NOMO-1 (cell line): ENCODE data around the gene WDR19.
"Not testable (repeated sequence)": the region's sequence is repeated elsewhere in the genome, so short reads cannot be mapped to it uniquely, and the experiment has no call there.

ENCODE experiments used
- DNase-seq, 2 experiments: peaks; one replicate each; lab custom pipeline; 2025; ENCODE audit not compliant: unreplicated experiment in 2 of 2; lab: John Stamatoyannopoulos, UW

Gene WDR19

DNA sequence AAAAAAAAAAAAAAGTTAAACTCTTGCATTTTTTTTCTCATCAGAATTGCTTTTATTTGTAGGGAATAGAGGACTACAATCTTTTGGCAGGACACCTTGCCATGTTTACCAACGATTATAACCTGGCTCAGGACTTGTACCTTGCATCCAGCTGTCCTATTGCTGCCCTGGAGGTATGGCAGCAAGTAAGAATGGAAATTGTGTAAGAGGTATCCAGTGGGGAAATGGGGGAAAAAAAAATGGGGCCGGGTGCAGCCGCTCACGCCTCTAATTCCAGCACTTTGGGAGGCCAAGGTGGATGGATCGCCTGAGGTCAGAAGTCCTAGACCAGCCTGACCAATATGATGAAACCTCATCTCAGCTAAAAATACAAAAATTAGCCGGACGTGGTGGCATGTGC, 49.8 kb downstream of the WDR19 start:
- DNase-seq, result no peak

DNA sequence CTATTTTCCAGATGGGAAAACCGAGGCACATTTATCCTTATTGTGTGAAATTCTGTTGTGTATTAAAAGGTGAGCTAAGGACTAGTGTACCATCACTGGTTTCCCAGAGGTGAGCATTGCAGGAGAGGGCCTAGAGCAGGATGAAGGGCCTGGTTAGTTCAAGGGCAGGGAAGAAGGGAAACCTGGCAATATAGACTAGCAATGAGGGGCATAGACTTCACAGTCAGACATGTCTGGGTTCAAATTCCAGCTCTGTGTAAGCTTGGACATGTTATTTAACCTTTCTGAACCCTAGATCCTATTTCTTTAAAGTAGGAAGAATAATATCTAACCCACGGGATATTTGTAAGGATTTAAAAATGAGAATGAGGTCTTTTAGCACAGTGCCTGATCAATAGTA, 50.8 kb downstream of the WDR19 start:
- DNase-seq, result no peak

DNA sequence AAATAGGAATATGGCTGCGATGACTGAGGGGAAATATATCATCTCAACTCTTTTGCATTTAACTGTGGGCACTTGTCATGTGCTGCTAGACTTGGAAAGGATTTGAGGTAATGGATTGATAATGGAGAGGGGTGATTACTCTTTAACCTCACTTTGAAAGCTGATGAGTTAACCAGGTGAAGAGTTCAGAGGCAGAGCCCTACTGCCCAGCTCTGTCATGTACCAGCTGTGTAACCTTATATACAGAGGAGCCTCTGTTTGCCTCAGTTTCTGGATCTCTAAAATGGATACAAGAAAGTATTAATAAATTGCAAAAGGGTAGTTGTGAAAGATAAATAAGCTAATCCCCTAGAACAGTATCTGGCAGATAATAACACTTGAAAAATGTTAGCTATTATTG, 51.5 kb downstream of the WDR19 start:
- no peak for DNase-seq

DNA sequence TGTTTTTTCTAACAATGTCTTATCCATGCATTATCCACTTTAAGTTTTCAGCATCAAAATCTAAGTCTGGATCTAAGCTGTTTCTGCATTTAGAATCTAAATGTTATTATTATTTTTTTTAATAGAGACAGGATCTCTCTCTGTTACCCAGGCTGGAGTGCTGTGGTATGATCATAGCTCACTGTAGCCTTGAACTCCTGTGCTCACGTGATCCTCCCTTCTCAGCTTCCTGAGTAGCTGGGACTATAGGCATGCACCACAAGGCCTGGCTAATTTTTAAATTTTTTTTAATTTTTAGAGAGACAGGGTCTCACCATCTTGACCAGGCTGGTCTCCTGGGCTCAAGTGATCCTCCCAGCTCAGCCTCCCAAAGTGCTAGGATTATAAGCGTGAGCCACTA, 52.7 kb downstream of the WDR19 start:
- DNase-seq, result no peak

DNA sequence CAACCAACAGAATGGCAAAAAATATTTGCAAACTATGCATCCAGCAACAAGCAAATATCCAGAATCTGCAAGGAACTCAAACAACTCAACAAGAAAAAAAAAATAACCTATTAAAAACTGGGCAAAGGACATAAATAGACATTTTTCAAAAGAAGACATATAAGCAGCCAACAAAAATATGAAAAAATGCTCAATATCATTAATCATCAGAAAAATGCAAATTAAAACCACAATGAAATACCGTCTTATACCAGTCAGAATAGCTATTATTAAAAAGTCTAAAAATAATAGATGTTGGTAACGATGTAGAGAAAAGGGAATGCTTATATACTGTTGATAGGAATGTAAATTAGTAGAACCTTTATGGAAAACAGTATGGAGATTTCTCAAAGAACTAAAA, 53.4 kb downstream of the WDR19 start:
- DNase-seq, result no peak

DNA sequence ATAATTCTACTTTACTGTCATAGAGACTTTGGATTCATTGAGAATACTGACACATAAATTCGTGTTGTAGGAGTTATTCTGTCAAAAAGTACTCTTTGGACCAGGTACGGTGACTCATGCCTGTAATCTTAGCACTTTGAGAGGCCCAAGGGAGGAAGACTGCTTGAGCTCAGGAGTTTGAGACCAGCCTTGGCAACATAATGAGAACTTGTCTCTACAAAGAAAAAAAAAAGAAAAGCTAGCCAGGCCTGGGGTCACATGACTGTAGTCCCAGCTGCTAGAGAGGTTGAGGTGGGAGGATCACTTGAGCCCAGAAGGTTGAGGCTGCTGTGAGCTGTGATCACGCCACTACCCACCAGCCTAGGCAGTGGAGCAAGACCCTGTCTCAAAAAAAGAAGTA, 54.9 kb downstream of the WDR19 start:
- DNase-seq, result no peak

DNA sequence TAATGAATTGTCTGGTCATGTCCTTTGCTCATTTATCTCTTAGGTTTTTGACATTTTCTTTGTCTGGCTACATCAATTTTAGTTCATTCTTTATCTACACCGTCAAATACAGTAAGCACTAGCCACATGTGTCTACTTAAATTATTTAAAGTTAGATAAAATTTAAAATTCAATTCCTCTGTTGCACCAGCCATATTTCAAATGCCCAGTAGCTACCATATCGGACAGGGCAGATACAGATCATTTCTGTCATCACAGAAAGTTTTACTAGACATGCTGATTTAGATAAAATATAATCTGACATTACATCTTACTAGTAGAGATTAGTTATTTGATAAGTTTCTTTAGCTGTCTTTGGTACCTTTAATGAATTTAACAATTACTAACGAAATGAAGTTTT, 61.1 kb downstream of the WDR19 start:
- DNase-seq, result no peak

DNA sequence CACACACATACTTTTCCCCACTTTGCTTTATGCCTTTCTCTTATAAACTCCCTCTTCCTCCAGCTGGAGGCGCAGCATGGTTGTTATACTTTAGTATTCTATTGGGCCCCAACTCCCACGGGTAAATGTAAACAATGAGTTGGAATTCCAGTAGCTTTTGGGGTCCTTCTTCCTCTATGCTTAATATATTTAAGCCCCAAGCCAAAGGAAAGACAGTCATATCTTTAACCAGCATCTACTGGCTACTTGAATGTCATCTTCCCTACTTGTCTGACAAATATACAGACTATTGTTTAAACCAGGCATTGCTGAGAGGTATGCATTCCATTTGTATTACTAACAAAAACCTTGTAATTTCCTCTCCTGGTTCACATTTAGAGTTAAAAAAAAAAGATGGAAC, 72.9 kb downstream of the WDR19 start:
- DNase-seq, result no peak

DNA sequence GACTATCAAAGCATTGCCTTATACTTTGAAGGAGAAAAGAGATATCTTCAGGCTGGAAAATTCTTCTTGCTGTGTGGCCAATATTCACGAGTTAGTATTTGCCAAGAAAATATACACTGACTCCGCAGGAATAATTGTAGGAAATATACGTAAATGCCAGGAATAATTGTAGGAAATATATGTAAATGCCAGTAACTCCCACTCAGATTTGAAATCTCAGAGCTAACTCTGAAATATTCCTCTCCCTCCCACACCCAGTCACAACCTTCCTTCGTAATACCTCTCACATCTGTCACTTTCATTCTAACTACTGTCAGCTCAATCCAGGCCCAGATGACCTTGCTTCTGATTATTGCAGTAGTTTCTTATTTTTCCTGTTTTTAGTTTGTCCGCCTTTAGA, 73.5 kb downstream of the WDR19 start:
- DNase-seq, result no peak

DNA sequence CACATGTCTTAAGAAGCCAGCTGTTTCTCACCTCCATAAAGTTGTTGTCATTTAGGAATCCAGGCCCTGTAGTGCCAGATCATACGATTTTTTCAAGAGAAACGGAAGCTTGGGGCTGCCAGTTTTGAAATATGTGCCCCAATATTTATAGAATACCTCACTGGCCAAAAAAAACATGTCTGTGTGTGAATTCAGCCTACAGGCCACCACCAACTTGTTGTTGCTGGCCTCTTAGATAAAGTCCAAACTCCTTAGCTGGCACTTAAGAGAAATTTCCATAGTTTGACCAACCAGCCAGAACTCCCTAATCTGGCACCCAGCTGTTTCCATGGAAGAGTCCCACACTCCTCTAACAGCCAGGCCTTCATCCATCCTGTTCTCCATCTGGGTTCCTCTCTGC, 74.1 kb downstream of the WDR19 start:
- DNase-seq, result no peak

DNA sequence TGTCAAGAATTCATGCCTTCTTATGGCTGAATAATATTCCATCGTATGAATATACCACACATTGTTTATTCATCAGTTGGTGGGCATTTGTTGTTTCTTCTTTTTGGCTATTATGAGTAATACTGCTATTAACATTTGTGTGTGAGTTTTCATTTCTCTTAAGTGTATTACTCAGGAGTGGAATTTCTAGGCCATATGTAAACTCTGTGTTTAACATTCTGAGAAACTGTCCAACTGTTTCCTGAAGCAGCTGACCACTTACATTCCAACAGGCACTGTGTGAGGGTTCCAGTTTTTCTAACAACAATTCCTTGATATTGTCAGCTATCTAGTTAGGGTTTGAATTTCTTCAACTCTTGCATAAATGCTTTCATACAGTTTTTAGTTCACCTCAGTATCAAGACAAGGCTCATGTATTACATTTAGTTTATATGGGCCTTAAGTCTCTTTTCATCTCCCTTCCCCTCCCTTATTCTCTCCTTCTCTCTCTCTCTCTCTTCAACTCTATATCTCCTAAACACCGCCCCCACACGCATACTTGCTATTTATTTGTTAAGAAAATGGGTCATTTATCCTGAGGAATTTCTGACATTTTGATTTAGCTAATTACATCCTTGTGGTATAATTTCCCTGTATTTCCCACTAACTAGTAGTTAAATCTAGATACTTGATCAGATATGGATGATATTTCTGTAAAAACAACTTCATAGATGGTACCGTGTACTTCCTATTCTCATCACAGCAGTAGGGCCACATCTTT, 77.4 kb downstream of the WDR19 start:
- DNase-seq, result no peak

DNA sequence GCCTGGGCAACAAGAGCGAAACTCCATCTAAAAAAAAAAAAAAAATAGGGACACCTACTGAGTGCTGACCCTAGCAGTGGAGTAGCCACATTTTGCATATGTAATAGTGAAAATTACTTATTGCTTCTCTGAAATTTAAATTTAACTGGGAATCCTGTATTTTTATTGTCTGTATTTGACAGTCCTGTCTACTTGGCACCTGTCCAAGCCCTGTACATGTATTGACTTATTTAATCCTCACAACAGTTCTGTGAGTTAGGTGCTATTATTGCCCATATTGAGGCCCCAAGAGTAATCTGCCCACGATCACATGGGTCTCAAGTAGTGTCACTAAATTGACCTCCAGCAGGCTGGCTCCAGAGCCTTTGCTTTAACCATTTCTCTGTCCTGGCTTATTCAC, 81.6 kb downstream of the WDR19 start:
- DNase-seq, result no peak

DNA sequence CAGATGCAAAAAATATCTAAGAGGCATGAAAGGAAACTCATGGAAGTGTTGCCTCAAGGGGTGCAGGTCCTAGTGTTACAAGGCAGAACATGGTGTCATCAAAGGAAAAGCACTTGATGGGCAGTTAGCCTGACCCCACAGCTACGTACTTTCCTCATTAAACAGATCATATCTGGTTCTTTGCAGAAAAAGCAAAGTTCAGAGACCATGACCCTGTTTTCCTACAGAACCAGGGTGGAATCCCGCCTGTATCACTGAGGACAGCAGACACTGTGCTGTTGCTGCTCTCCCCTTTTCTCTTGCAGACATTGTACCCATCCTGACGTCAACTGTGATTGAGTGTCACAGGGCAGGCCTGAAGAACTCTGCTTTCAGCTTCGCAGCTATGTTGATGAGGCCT, 92.2 kb downstream of the WDR19 start:
- no peak for DNase-seq

DNA sequence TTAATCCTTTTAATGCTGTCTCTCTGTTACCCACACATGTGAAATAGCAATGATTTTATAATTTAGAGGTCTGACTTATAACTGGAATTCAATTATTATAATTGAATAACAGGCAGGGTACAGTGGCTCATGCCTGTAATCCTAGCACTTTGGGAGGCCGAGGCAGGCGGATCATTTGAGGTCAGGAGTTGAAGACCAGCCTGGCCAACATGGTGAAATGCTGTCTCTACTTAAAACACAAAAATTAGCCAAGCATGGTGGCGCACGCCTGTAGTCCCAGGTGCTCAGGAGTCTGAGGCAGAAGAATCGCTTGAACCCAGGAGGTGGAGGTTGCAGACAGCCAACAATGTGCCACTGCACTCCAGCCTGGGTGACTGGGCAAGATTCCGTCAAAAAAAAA, 95.3 kb downstream of the WDR19 start:
- not testable (repeated sequence) for DNase-seq

DNA sequence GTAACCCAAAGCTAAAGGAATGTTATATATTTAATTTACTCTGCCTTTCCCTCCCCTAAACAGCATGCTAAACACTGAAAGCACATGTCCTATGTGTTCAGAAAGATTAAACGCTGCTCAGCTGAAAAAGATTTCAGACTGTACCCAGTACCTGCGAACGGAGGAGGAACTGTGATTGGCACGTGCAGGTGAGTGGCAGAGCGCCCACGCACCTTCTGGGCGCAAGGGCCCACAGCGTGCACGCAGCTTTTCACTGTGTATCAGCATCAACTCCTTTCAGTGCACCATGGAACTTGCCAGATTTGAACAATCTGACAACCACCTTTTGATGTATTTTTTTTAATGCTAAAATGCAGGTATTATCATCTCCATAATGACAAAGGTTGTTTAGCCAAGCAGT, 96.1 kb downstream of the WDR19 start:
- no peak for DNase-seq

DNA sequence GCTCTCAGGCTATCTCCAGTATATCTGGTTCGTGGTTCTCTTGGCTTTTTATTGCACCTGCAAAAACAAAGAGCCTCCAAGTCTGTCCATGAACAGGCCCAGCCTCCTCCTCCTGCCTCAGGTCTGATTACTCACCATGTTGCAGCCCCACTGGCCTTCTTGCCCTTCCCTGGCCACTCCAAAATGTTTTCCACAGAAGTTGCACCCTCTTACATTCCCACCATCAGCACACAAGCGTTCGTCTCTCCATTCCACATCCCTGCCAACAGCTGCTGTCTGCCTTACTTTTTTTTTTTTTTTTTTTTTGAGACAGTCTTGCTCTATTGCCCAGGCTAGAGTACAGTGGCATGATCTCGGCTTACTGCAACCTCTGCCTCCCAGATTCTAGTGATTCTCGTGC, 97.1 kb downstream of the WDR19 start:
- DNase-seq, result no peak

DNA sequence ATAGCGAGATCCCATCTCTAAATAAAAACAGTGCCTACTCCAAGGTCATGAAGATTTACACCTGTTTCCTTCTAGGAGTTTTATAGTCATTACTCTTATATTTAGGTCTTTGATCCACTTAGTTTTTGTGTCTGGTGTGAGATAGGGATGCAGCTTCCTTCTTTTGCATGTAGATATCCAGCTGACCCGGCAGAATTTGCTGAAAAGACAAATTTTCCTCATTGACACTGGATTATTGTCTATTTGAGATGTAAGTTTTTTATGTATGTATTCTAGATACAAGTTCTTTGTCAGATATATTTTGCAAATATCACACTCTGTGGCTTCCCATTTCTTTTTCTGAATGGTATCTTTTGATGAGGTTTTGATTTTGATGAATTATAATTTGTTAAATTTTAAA, 98.4 kb downstream of the WDR19 start:
- no peak for DNase-seq

DNA sequence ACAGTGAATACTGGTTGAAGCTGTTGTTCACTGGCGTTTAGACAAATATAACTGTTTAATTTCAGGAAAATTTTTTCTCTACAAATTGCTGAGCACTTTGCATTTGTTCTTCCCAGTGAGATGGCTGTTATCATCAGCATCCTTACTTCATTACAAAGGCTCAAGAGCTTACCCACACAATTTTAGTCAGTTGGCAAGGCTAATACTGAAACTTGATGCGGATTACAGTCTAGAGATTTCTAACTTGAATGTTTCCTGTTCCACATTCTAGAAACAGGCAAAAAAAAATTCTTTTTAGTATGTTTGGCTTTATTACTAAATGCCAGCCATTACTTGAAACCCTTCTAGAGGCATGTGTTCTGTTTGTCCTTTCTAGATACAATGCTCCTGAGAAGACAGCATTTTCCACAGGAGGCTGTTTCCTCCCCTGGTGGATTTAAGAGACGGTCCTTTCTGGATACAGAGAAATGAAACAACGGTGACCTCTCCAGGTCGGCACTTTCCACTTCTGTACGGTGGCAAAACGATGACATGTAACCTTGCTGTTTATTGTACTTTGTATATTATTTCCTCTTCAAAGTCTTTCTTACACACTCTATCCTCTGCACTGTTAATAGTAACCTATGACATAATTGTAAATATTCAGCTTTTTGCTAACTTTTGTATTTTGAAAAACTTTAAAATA, 102.9 kb downstream of the WDR19 start:
- DNase-seq, result no peak

DNA sequence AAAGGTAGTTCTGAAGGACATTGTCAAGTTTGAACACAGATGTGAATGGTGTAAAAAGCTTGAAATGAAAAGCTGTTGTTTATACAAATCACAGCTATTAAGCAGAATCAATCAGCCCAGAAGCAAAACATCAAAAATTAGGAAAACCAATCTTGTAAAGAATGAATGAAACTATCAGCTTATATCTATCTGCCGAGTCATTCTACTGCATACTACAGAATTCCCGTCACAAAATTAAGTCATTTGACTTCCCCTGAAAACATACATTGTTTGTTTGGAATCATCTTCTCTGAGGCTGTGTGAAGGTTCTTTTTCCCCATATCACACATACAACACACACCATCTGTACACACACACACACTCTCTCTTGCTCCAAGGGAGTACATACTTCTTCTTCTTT, 103.5 kb downstream of the WDR19 start:
- no peak for DNase-seq

DNA sequence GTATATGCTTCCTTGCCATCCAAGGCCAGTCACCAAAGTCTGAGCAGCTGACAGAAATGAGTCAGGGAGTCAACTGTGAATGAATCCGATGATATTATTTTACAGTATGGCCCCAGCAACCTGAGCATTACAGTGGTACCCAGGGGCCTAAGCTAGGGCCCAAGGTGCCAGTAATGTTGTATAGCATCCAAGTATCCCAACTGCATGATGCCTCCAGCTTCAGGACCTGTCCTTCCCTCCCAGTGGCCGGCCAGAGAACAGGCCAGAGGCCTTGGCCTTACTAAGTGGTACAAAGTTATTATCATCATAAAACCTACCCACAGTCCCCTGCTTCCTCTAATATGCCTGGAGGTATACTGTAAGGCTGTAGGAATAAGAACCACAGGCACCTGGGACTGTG, 103.9 kb downstream of the WDR19 start:
- DNase-seq, result no peak

DNA sequence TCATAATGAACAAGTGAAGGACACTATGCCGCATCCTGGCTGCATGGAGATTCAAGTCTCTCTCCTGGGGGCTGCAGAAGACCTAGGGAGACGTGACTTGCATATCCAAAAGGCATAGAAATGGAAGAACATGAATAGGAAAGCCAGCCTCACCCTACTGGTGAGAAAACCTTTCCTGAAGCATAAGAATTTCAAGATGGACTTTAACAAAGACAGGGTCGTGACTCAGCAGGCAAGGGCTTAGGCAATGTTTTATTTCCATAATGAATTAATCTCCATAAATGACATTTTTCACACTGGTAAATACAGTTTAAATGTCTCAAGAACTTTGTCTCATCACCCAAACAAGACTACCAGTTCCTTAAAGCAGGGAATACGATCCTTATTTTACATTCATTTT, 104.9 kb downstream of the WDR19 start:
- DNase-seq, result no peak

DNA sequence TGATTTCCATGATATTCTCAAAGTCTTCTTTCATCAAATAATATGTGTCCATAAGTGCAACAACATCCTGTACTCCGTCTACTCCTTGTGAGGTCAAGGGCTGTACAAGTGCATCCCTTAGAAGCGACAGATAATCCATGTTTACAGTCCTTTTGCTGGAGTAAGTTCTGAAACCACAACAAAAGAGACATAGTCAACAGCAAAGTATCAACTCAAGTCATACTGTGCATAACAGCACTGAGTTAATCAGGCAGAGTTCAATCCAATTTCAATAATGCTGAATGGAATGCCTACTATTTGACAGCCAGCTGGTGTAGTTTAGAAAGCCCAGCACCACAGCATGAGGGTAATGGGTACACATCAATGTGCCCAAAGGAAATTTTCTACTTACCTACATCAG, 109.4 kb downstream of the WDR19 start:
- no peak for DNase-seq

DNA sequence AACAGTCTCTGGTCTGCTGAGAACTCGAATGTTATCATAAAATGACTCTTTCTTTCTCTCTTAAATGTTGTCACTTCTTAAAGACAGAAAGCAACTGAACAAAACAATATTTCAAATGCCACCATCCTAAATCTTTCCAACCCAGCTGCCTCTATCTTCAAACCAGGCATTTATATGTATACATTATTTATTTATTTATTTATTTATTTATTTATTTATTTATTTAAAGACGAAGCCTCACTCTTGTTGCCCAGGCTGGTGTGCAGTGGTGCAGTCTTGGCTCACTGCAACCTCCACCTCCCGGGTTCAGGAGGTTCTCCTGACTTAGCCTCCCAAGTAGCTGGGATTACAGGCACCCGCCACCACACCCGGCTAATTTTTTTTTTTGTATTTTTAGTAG, 110.1 kb downstream of the WDR19 start:
- DNase-seq, result not testable (repeated sequence)
